HEK293 (cell line): ENCODE results near the gene CEACAM6.

Experiments used
- CTCF ChIA-PET: fragments of 350-600 bp; formaldehyde crosslinking; extraction: SDS; loops from one replicate; lab custom pipeline; 2021; ENCODE audit warnings: antibody characterized with exemption; lab: Yijun Ruan, JAX
- POLR2A ChIA-PET: fragments of 300-600 bp; formaldehyde crosslinking; extraction: SDS; loops from one replicate; lab custom pipeline; 2020; ENCODE audit warnings: antibody characterized with exemption, inconsistent platforms; lab: Yijun Ruan, JAX
- H3K27ac ChIP-seq: fragments of 200-500 bp; sonication (Bioruptor generic); 2 replicates; pipeline ENCODE4 v1.5.1; 2014; ENCODE audit warnings: low read depth, low read length, control low read depth, inconsistent platforms; ENCODE audit errors: extremely low read depth
- H3K36me3 ChIP-seq, 2 experiments: fragments of 200-500 bp in 1 of 2; sonication (Bioruptor generic) in 1 of 2; 1 replicate in 1 of 2; 2 replicates in 1 of 2; pipeline ENCODE4 v1.5.1; 2014 to 2017; ENCODE audit warnings: inconsistent platforms in 2 of 2, low read length in 2 of 2; ENCODE audit not compliant: control insufficient read depth in 2 of 2, insufficient read depth in 1 of 2
- H3K4me1 ChIP-seq: fragments of 200-500 bp; sonication (Bioruptor generic); 2 replicates; pipeline ENCODE4 v1.5.1; 2014; ENCODE audit warnings: mild to moderate bottlenecking, low read length, inconsistent platforms; ENCODE audit not compliant: control insufficient read depth, insufficient read depth
- H3K4me3 ChIP-seq: 2 replicates; pipeline ENCODE4 v1.5.1; 2011; ENCODE audit warnings: low read depth, mild to moderate bottlenecking, control low read depth, low read length, moderate library complexity
- H3K9me3 ChIP-seq: fragments of 200-500 bp; sonication (Bioruptor generic); 2 replicates; pipeline ENCODE4 v1.5.1; 2014; ENCODE audit warnings: low read depth, low read length, inconsistent platforms; ENCODE audit not compliant: control insufficient read depth, insufficient read depth
- MYNN ChIP-seq: fragments of 450-650 bp; formaldehyde crosslinking; IDR thresholded peaks from 2 replicates; pipeline ENCODE4 v1.5.1; 2016; ENCODE audit warnings: missing biosample characterization, missing genetic modification characterization, borderline replicate concordance
- PRDM1 ChIP-seq: fragments of 450-650 bp; formaldehyde crosslinking; IDR thresholded peaks from 2 replicates; pipeline ENCODE4; 2016; ENCODE audit warnings: missing biosample characterization, missing genetic modification characterization
- ZFP41 ChIP-seq: fragments of 450-650 bp; formaldehyde crosslinking; IDR thresholded peaks from 2 replicates; pipeline ENCODE4 v1.5.1; 2016; ENCODE audit warnings: missing biosample characterization, missing genetic modification characterization, borderline replicate concordance
- ZNF132 ChIP-seq: fragments of 450-650 bp; formaldehyde crosslinking; IDR thresholded peaks from 2 replicates; pipeline ENCODE4 v1.5.1; 2017; ENCODE audit warnings: missing biosample characterization, missing genetic modification characterization, borderline replicate concordance
- ZNF169 ChIP-seq: fragments of 450-650 bp; formaldehyde crosslinking; IDR thresholded peaks from 2 replicates; pipeline ENCODE4 v1.5.1; 2016; ENCODE audit warnings: missing biosample characterization, missing genetic modification characterization
- ZNF184 ChIP-seq: fragments of 450-650 bp; IDR thresholded peaks from 2 replicates; pipeline ENCODE4 v1.5.1; 2018; ENCODE audit warnings: missing biosample characterization, mild to moderate bottlenecking, missing genetic modification characterization
- ZNF19 ChIP-seq: fragments of 450-650 bp; formaldehyde crosslinking; IDR thresholded peaks from 2 replicates; pipeline ENCODE4; 2016; ENCODE audit warnings: missing biosample characterization, missing genetic modification characterization, low read depth
- ZNF221 ChIP-seq: fragments of 450-650 bp; formaldehyde crosslinking; IDR thresholded peaks from 2 replicates; pipeline ENCODE4 v1.5.1; 2017; ENCODE audit warnings: missing biosample characterization, missing genetic modification characterization, borderline replicate concordance
- ZNF223 ChIP-seq: fragments of 450-650 bp; formaldehyde crosslinking; IDR thresholded peaks from 2 replicates; pipeline ENCODE4 v1.5.1; 2016; ENCODE audit warnings: missing biosample characterization, missing genetic modification characterization
- ZNF544 ChIP-seq: fragments of 450-650 bp; formaldehyde crosslinking; IDR thresholded peaks from 2 replicates; pipeline ENCODE4 v1.5.0; 2017; ENCODE audit warnings: missing biosample characterization, missing genetic modification characterization
- ZNF560 ChIP-seq: fragments of 450-650 bp; formaldehyde crosslinking; IDR thresholded peaks from 2 replicates; pipeline ENCODE4 v1.5.1; 2017; ENCODE audit warnings: missing biosample characterization, missing genetic modification characterization, borderline replicate concordance
- ZNF561 ChIP-seq: fragments of 450-650 bp; IDR thresholded peaks from 2 replicates; pipeline ENCODE4 v1.5.1; 2018; ENCODE audit warnings: missing biosample characterization, missing genetic modification characterization, borderline replicate concordance
- ZNF626 ChIP-seq: fragments of 450-650 bp; sonication (Bioruptor Pico); formaldehyde crosslinking; IDR thresholded peaks from 2 replicates; pipeline ENCODE4 v1.5.1; 2018; ENCODE audit warnings: missing biosample characterization, missing genetic modification characterization, inconsistent platforms
- ZNF660 ChIP-seq: fragments of 450-650 bp; IDR thresholded peaks from 2 replicates; pipeline ENCODE4 v1.5.1; 2018; ENCODE audit warnings: missing biosample characterization, mild to moderate bottlenecking, missing genetic modification characterization
- ZNF670 ChIP-seq: fragments of 450-650 bp; formaldehyde crosslinking; IDR thresholded peaks from 2 replicates; pipeline ENCODE4 v1.5.1; 2016; ENCODE audit warnings: missing biosample characterization, missing genetic modification characterization, low read depth
- ZNF792 ChIP-seq: fragments of 450-650 bp; formaldehyde crosslinking; IDR thresholded peaks from 2 replicates; pipeline ENCODE4 v1.5.1; 2016; ENCODE audit warnings: missing biosample characterization, missing genetic modification characterization
- TF ChIP-seq, protein P1 (sequence below): fragments of 450-650 bp; formaldehyde crosslinking; IDR thresholded peaks from 2 replicates; pipeline ENCODE4 v1.5.1; 2016; ENCODE audit warnings: missing biosample characterization, missing genetic modification characterization
- TF ChIP-seq, protein P2 (sequence below): fragments of 450-650 bp; formaldehyde crosslinking; IDR thresholded peaks from 2 replicates; pipeline ENCODE4 v1.5.1; 2016; ENCODE audit warnings: missing biosample characterization, missing genetic modification characterization, low read depth

Gene CEACAM6

DNA sequence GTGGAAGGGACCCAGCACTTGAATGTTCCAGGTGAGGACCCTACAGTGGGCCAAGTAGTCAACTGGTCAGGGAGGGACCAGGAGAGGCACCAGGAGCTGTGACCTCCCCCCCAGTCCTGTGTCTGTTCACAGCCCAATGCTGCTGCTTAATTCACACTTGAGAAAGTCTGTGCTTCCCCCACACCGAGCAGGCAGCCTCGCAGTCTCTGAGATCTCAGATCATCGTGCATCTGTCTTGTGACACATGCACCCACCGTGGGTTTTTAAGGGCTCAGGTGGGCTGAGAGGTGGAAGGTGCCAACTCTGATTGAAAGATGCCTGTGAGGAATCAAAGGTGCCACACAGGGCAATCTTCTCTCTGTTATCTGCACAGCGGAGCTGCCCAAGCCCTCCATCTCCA lies 40.7 kb upstream of the CEACAM6 start:
- no peak overlapping the region for H3K27ac ChIP-seq
- no peaks in the 10 kb centered on the region for H3K4me1 ChIP-seq
- ChIA-PET POLR2A (no interaction called here), CTCF (interaction anchor here (0.6 to 5.7 kb wide), 4 partner anchors 8 to 265 kb away, joined by 3 to 94 read pairs (median 6); partner anchors contain the start of gene CEACAM5)
- no peaks in the 10 kb centered on the region for H3K9me3 ChIP-seq
- no peaks in the 10 kb centered on the region for H3K36me3 ChIP-seq
- TF ChIP-seq ZNF660 (tag by site-specific recombination) (no peak), ZNF792 (tag by site-specific recombination) (no peak), ZNF184 (tag by site-specific recombination) (no peak), ZNF169 (no peak), PRDM1 (tag by site-specific recombination) (no peak)
- H3K4me3 ChIP-seq: no peak overlapping the region

DNA sequence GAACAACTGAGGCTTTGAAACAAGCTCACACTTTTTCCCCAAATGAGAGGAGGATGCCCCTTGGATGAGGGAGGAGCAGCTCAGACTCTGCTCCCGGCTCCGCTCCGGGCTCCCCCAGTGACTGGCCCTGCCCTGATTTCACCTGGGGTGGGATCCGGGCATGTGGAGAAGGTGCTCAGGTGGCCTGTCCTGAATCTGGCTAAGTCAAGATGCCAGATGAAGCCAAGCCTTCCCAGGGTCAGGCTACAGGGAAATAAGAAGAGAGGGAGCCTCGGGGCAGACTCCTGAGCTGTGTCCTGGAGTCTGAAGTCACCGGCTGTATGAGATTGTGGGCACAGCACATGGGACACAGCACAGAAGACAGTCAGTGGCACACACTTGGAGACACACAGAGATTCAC lies 36.6 kb upstream of the CEACAM6 start:
- no peaks in the 10 kb centered on the region for H3K9me3 ChIP-seq
- H3K36me3 ChIP-seq: no peaks in the 10 kb centered on the region
- H3K4me3 ChIP-seq: no peak overlapping the region
- no peaks in the 10 kb centered on the region for H3K4me1 ChIP-seq
- no peak overlapping the region for H3K27ac ChIP-seq
- no peak for TF ChIP-seq ZNF544 (tag by site-specific recombination)
- no peak for TF ChIP-seq ZNF132
- TF ChIP-seq ZNF560 (tag by site-specific recombination): no peak
- TF ChIP-seq, protein P1, sequence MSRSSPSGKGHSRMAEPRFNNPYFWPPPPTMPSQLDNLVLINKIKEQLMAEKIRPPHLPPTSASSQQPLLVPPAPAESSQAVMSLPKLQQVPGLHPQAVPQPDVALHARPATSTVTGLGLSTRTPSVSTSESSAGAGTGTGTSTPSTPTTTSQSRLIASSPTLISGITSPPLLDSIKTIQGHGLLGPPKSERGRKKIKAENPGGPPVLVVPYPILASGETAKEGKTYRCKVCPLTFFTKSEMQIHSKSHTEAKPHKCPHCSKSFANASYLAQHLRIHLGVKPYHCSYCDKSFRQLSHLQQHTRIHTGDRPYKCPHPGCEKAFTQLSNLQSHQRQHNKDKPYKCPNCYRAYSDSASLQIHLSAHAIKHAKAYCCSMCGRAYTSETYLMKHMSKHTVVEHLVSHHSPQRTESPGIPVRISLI (tag by site-specific recombination): no peak
- no peak for TF ChIP-seq ZNF626 (tag by site-specific recombination)
- no peak for TF ChIP-seq MYNN (tag by site-specific recombination)
- TF ChIP-seq ZFP41 (tag by site-specific recombination): no peak
- no peak for TF ChIP-seq ZNF223
- no peak for TF ChIP-seq ZNF561
- TF ChIP-seq ZNF670 (tag by site-specific recombination): no peak
- POLR2A ChIA-PET: no interaction called here
- CTCF ChIA-PET: interaction anchor here (0.6 to 5.7 kb wide), 6 partner anchors 12 to 459 kb away, joined by 3 to 94 read pairs (median 4); partner anchors contain the start of gene CEACAM5

DNA sequence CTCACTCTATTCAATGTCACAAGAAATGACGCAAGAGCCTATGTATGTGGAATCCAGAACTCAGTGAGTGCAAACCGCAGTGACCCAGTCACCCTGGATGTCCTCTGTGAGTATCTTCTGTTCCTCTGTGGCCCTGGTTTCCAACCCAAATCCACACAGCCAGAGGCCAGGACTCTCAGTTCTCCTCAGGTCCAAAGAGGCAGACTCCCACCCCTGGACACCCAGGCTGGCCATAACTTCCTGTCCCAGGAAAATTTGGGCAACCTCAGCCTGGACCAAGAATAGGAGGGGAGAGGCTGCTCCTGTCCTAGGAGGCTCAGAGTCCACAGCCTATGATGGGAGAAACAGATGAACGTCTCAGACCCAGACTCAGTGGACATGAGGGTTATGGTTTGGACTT lies 35.2 kb upstream of the CEACAM6 start:
- POLR2A ChIA-PET: no interaction called here
- H3K27ac ChIP-seq: no peak overlapping the region
- CTCF ChIA-PET: interaction anchor here (0.6 to 5.7 kb wide), 3 partner anchors 13 to 78 kb away, joined by 3 to 94 read pairs (median 5); partner anchors contain the start of gene CEACAM5
- H3K4me1 ChIP-seq: no peaks in the 10 kb centered on the region
- no peak for TF ChIP-seq ZNF19
- TF ChIP-seq, protein P2, sequence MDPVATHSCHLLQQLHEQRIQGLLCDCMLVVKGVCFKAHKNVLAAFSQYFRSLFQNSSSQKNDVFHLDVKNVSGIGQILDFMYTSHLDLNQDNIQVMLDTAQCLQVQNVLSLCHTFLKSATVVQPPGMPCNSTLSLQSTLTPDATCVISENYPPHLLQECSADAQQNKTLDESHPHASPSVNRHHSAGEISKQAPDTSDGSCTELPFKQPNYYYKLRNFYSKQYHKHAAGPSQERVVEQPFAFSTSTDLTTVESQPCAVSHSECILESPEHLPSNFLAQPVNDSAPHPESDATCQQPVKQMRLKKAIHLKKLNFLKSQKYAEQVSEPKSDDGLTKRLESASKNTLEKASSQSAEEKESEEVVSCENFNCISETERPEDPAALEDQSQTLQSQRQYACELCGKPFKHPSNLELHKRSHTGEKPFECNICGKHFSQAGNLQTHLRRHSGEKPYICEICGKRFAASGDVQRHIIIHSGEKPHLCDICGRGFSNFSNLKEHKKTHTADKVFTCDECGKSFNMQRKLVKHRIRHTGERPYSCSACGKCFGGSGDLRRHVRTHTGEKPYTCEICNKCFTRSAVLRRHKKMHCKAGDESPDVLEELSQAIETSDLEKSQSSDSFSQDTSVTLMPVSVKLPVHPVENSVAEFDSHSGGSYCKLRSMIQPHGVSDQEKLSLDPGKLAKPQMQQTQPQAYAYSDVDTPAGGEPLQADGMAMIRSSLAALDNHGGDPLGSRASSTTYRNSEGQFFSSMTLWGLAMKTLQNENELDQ (tag by site-specific recombination): no peak
- TF ChIP-seq ZNF221 (tag by site-specific recombination): no peak
- H3K36me3 ChIP-seq: no peaks in the 10 kb centered on the region
- no peaks in the 10 kb centered on the region for H3K9me3 ChIP-seq
- no peak overlapping the region for H3K4me3 ChIP-seq
